ENCODE results near the gene LRG1.

DNA sequence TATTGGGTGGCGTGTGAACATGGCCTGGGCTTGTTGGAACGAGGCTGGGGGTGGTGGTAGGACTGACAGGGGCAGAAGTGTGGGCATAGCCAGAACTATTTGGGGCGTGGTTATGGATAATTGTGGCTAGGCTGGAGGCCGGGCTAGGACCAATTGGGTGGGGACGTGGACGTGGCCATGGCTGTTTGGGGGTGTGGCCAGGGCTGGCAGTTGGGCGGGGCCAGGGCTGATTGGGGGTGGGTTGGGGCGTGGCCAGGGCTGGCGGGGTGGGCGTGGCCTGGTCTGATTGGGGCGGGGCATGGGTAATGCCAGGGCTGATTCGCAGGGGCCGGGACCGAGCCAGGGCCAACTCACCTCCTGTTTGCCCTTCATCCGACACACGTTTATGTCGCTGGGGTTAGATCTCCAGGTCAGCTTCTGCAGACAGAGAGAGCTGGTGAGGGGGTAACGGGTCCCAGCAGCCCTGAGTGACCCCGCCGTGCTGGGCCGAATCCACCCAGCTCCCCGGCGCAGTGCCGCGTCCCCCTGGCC is 16.8 kb upstream of the LRG1 start:
- no peak for TF ChIP-seq POLR2A (IDR thresholded peaks at IDR 0.05)
- TF ChIP-seq, protein P1, sequence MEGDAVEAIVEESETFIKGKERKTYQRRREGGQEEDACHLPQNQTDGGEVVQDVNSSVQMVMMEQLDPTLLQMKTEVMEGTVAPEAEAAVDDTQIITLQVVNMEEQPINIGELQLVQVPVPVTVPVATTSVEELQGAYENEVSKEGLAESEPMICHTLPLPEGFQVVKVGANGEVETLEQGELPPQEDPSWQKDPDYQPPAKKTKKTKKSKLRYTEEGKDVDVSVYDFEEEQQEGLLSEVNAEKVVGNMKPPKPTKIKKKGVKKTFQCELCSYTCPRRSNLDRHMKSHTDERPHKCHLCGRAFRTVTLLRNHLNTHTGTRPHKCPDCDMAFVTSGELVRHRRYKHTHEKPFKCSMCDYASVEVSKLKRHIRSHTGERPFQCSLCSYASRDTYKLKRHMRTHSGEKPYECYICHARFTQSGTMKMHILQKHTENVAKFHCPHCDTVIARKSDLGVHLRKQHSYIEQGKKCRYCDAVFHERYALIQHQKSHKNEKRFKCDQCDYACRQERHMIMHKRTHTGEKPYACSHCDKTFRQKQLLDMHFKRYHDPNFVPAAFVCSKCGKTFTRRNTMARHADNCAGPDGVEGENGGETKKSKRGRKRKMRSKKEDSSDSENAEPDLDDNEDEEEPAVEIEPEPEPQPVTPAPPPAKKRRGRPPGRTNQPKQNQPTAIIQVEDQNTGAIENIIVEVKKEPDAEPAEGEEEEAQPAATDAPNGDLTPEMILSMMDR (IDR thresholded peaks at IDR 0.05 in 8 of 11, conservative IDR thresholded peaks at IDR 0.05 in 3 of 11) = no peak

Measured in spleen (tissue), 7 donors.